Measurements from ENCODE around the gene LMNA.

LMNA gene

GRCh38 chr1:156075775-156076204, 38.7 kb upstream of the LMNA start:
- no peak for TF ChIP-seq CTCF (IDR thresholded peaks at IDR 0.05; ENCODE audit: control extremely low read depth, extremely low read depth, low read depth, missing control alignments)
- no peak for DNase-seq (ENCODE audit: extremely low spot score)
- ChIA-PET CTCF (interaction anchor here (0.8 to 2.5 kb wide), 7 partner anchors 9 to 149 kb away, joined by 3 to 23 read pairs (median 5); no protein-coding TSS in a partner anchor), POLR2A (interaction anchor here (0.6 kb wide), 1 partner anchor 196 kb away, joined by 3 read pairs; no protein-coding TSS in a partner anchor)

DNA sequence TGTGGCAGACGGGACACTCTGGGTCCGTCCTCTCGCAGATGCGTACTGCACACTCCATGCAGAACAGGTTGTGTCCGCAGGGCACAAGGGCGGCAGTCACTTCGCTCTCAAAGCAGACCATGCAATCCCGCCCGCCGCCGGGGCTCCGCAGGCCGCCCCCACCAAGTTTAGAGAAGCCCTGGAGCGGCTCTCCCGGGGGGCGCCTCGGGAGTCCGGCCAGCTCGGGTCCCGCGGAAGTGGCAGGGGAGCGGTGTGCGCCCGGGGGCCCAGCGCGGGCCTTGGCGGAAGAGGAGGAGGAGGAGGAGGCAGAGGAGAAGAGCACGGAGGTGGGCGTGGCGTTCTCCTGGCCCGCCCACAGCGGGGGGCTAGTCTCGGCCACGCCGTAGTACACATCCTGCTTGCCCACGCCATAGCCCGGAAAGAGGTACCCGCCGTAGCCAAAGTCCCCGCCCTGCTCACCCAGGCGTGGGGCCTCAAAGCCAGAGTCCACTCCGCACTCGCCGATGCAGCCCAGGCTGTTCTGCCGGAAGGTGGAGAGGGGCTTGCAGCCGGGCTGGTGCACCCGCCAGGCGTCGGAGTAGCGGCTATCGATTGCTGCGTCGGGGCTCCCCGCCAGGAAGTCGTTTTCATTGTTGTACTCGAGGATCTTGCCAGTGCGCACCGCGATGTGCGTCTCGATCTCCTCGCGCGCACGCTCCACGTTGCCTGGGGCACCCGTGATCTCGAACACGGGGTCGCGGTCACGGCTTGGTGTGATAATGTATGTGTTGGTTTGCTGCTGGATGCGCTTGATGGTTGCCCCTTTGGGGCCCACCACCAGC, 37.7 kb upstream of the LMNA start:
- POLR2A ChIA-PET: no interaction called here
- DNase-seq (ENCODE audit: extremely low spot score): peak; percentile 83
- TF ChIP-seq CTCF (IDR thresholded peaks at IDR 0.05; ENCODE audit: control extremely low read depth, extremely low read depth, low read depth, missing control alignments): no peak
- CTCF ChIA-PET: interaction anchor here (2.1 to 2.5 kb wide), 2 partner anchors 11 to 20 kb away, joined by 12 to 23 read pairs; no protein-coding TSS in a partner anchor

- CTCF ChIA-PET: interaction anchor here (2.1 kb wide), 1 partner anchor 11 kb away, joined by 10 read pairs; no protein-coding TSS in a partner anchor
- POLR2A ChIA-PET: no interaction called here
- no peak for DNase-seq (ENCODE audit: extremely low spot score)
- TF ChIP-seq CTCF (IDR thresholded peaks at IDR 0.05; ENCODE audit: control extremely low read depth, extremely low read depth, low read depth, missing control alignments): no peak
These were observed 37.1 kb upstream of the LMNA start for GRCh38 chr1:156077430-156077760.

GRCh38 chr1:156078728-156079127, 35.8 kb upstream of the LMNA start:
- ChIA-PET CTCF (interaction anchor here (0.9 to 2.1 kb wide), 6 partner anchors 12 to 204 kb away, joined by 3 to 10 read pairs (median 5); partner anchors contain the start of genes LAMTOR2, SMG5 and UBQLN4), POLR2A (interaction anchor here (0.9 kb wide), 1 partner anchor 35 kb away, joined by 3 read pairs; no protein-coding TSS in a partner anchor)
- no peak for TF ChIP-seq CTCF (IDR thresholded peaks at IDR 0.05; ENCODE audit: control extremely low read depth, extremely low read depth, low read depth, missing control alignments)
- no peak for DNase-seq (ENCODE audit: extremely low spot score)

DNA sequence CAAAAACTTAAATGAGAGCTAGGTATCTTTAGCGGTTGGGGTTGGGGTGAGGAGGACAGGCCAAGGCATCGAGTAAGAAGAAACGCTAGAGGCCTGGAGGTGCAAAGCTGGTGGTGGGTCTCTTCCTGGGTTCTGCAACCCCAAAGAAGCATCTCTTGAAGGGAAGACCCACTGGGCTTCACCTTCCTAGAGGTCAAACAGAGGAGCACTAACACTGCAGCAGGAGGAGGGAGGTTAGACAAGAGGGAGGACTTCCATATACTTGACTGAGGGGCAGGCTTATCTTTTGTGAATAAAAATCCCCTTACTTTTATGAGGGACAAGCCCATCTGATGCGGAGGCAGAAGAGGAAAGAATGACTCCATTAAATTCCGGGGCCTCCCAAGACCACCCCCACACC, 34.7 kb upstream of the LMNA start:
- TF ChIP-seq CTCF (IDR thresholded peaks at IDR 0.05; ENCODE audit: control extremely low read depth, extremely low read depth, low read depth, missing control alignments): no peak
- CTCF ChIA-PET: interaction anchor here (0.7 to 1.9 kb wide), 4 partner anchors 13 to 203 kb away, joined by 3 to 4 read pairs (median 3); partner anchors contain the start of genes LAMTOR2, SLC25A44, SMG5 and UBQLN4
- POLR2A ChIA-PET: no interaction called here
- no peak for DNase-seq (ENCODE audit: extremely low spot score)

DNA sequence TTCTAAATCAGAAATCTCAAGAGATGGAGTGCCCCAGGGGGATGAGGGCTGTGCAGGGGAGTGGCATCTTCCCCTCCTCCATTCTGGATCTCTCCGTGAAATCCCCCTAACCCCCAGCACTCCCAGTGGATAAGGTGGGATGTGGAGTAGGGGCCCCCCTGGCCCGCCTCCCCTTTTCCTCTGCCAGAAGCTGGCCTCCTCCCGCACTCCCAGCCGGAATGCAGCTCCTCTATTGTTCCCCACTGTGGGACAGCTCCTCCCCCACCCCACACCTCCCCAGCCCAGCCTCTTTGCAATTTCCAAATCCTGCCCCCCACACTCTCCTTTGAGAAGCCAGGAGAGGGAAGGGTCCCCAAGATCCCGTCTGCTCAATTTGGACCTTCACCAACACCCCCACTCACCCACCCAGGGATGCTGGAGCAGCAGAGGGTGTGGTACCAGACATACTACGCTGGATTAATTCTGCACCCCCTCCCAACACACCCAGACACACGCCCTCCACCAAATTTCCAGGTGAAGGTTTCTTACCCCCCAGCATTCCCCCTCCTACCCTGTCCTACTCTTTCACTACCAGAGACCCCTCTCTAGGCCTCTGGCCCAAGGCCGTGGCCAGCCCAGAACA, 34.2 kb upstream of the LMNA start:
- DNase-seq (ENCODE audit: extremely low spot score): no peak
- no peak for TF ChIP-seq CTCF (IDR thresholded peaks at IDR 0.05; ENCODE audit: control extremely low read depth, extremely low read depth, low read depth, missing control alignments)
- ChIA-PET POLR2A (no interaction called here), CTCF (interaction anchor here (0.7 to 1.9 kb wide), 4 partner anchors 14 to 203 kb away, joined by 3 to 4 read pairs (median 3); partner anchors contain the start of genes LAMTOR2, SLC25A44, SMG5 and UBQLN4)
